Suprapubic skin (tissue), 4 donors: ENCODE measurements around the gene KRTAP10-9. TPM values are rescaled to one million over a fixed set of nuclear protein-coding genes. Genes with fewer than 3 reads are reported as not detected.

Experiments used
- DNase-seq, 2 donors: peaks; one replicate each; pipeline ENCODE4 v3.0.0-alpha.2; 2019; ENCODE audit warnings: low spot score in 2 of 2
- H3K27ac ChIP-seq: fragments of 200-600 bp; sonication (generic); one replicate; pipeline ENCODE4 v1.5.1; 2019
- H3K27me3 ChIP-seq: fragments of 200-600 bp; sonication (generic); one replicate; pipeline ENCODE4 v1.5.1; 2019
- H3K36me3 ChIP-seq: fragments of 200-600 bp; sonication (generic); one replicate; pipeline ENCODE4 v1.5.1; 2019
- H3K4me1 ChIP-seq: fragments of 200-600 bp; sonication (generic); one replicate; pipeline ENCODE4 v1.5.1; 2019
- H3K4me3 ChIP-seq: fragments of 200-600 bp; sonication (generic); one replicate; pipeline ENCODE4 v1.5.1; 2019; ENCODE audit warnings: mild to moderate bottlenecking
- H3K9me3 ChIP-seq: fragments of 200-600 bp; sonication (generic); one replicate; pipeline ENCODE4 v1.5.1; 2019
- CTCF ChIP-seq, 2 donors: fragments of 200-600 bp in 1 of 2; fragments of 450-650 bp in 1 of 2; sonication (generic) in 1 of 2; IDR thresholded peaks; one replicate each; pipeline ENCODE4 v1.5.1; 2016 to 2019; ENCODE audit warnings: antibody characterized with exemption in 2 of 2, mild to moderate bottlenecking in 1 of 2, moderate library complexity in 1 of 2
- EP300 ChIP-seq: sonication (generic); formaldehyde crosslinking; IDR thresholded peaks from one replicate; pipeline ENCODE4 v1.6.1; 2017; ENCODE audit warnings: antibody characterized with exemption
- POLR2A ChIP-seq, 2 donors: fragments of 450-650 bp; IDR thresholded peaks; one replicate each; pipeline ENCODE4 v1.6.1; 2017; ENCODE audit warnings: antibody characterized with exemption in 2 of 2, mild to moderate bottlenecking in 2 of 2, moderate library complexity in 2 of 2
- POLR2AphosphoS5 ChIP-seq, 3 donors: sonication (generic); formaldehyde crosslinking; IDR thresholded peaks; one replicate each; pipeline ENCODE4 v1.6.1; 2017; ENCODE audit warnings: antibody characterized with exemption in 3 of 3
- WGBS: methylation state at CpG from one replicate; pipeline ENCODE4 v1.1.5; 2018; 5-methylcytosine and 5-hydroxymethylcytosine counted together
- total RNA-seq, 4 donors: library from RNA; depleted of rRNA; stranded (reverse); fragments of >200 nt; gene quantifications; one replicate each; pipeline ENCODE4 v1.1.0, GENCODE V29; 2016

KRTAP10-9 gene
- total RNA-seq, 4 donors from 2014 or later, result 1.6 to 9.9 TPM; not detected in 2

GRCh38 chr21:44592446-44593311 is 34.2 kb upstream of the KRTAP10-9 start, which contains the start of gene KRTAP10-6:
Gene KRTAP10-6, minus strand, starts transcription at chr21:44592505. Its CDS starts 21 bp downstream, at chr21:44592484.
- TF ChIP-seq CTCF (IDR thresholded peaks at IDR 0.05) (no peak), POLR2AphosphoS5 (IDR thresholded peaks at IDR 0.05) (no peak), POLR2A (IDR thresholded peaks at IDR 0.05) (no peak), EP300 (no peak)
- Histone ChIP-seq H3K4me3 (no peak within 1 kb of the TSS), H3K4me1 (peaks cover 10% of the 10 kb centered on the region), H3K36me3 (no peaks in the 10 kb centered on the region), H3K27ac (no peak within 1 kb of the TSS), H3K27me3 (peaks cover 38% of the 10 kb centered on the region), H3K9me3 (no peaks in the 10 kb centered on the region)
- peak in 1 of 2 donors; percentile 72 for DNase-seq
- 73% methylated on average over 17 of the region's 33 CpGs for WGBS

GRCh38 chr21:44593598-44594405 is 33.1 kb upstream of the KRTAP10-9 start:
- Histone ChIP-seq H3K4me3 (no peak overlapping the region), H3K9me3 (no peaks in the 10 kb centered on the region), H3K27me3 (peaks cover 38% of the 10 kb centered on the region), H3K4me1 (peaks cover 10% of the 10 kb centered on the region), H3K36me3 (no peaks in the 10 kb centered on the region), H3K27ac (no peak overlapping the region)
- whole genome bisulfite sequencing, result 47% methylated on average over 17 of the region's 20 CpGs
- TF ChIP-seq EP300 (no peak), POLR2A (IDR thresholded peaks at IDR 0.05) (no peak), POLR2AphosphoS5 (IDR thresholded peaks at IDR 0.05) (no peak), CTCF (IDR thresholded peaks at IDR 0.05) (no peak)
- DNase-seq, result peak in 1 of 2 donors; percentile 35

GRCh38 chr21:44594406-44594916 is 32.4 kb upstream of the KRTAP10-9 start:
- H3K4me3 ChIP-seq, result no peak overlapping the region
- H3K27me3 ChIP-seq, result peaks cover 38% of the 10 kb centered on the region
- WGBS, result 79% methylated on average over 12 of the region's 12 CpGs
- no peaks in the 10 kb centered on the region for H3K36me3 ChIP-seq
- H3K4me1 ChIP-seq, result peaks cover 10% of the 10 kb centered on the region
- no peaks in the 10 kb centered on the region for H3K9me3 ChIP-seq
- peak in 1 of 2 donors; percentile 68 for DNase-seq
- H3K27ac ChIP-seq, result no peak overlapping the region
- no peak for TF ChIP-seq POLR2AphosphoS5 (IDR thresholded peaks at IDR 0.05)
- no peak for TF ChIP-seq EP300

- DNase-seq, result no peak
- Histone ChIP-seq H3K9me3 (no peaks in the 10 kb centered on the region), H3K4me1 (peaks cover 10% of the 10 kb centered on the region), H3K36me3 (no peaks in the 10 kb centered on the region), H3K4me3 (no peak overlapping the region), H3K27ac (no peak overlapping the region), H3K27me3 (peaks cover 34% of the 10 kb centered on the region)
- TF ChIP-seq EP300, result no peak
- TF ChIP-seq POLR2AphosphoS5 (IDR thresholded peaks at IDR 0.05), result no peak
- no peak for TF ChIP-seq POLR2A (IDR thresholded peaks at IDR 0.05)
- no peak for TF ChIP-seq CTCF (IDR thresholded peaks at IDR 0.05)
- 71% methylated on average over 6 of the region's 6 CpGs for WGBS
These were observed 31.4 kb upstream of the KRTAP10-9 start for GRCh38 chr21:44595524-44595923.

GRCh38 chr21:44596068-44596725 is 30.7 kb upstream of the KRTAP10-9 start:
- WGBS, result 56% methylated on average over 4 of the region's 9 CpGs
- Histone ChIP-seq H3K27ac (no peak overlapping the region), H3K27me3 (peaks cover 29% of the 10 kb centered on the region), H3K9me3 (no peaks in the 10 kb centered on the region), H3K4me3 (no peak overlapping the region), H3K4me1 (peaks cover 10% of the 10 kb centered on the region), H3K36me3 (no peaks in the 10 kb centered on the region)
- DNase-seq, result peak in 1 of 2 donors; percentile 43
- TF ChIP-seq EP300 (no peak), CTCF (IDR thresholded peaks at IDR 0.05) (no peak), POLR2AphosphoS5 (IDR thresholded peaks at IDR 0.05) (no peak), POLR2A (IDR thresholded peaks at IDR 0.05) (no peak)
